GM18498 (cell line): ENCODE measurements around the gene KRT75.
"Not testable (repeated sequence)": the region's sequence is repeated elsewhere in the genome, so short reads cannot be mapped to it uniquely, and the experiment has no call there.

ENCODE experiments used
- ATAC-seq: cut with Tn5 transposase; IDR thresholded peaks from one replicate; pipeline ENCODE4 v1.9.1; 2021; ENCODE audit warnings: mild to moderate bottlenecking, moderate library complexity; ENCODE audit not compliant: unreplicated experiment

KRT75 gene

GRCh38 chr12:52434081-52434733 lies at the start of gene KRT75:
KRT75 (minus strand) TSS chr12:52434371; CDS start chr12:52434304, 67 bp downstream.
- ATAC-seq = no peak

GRCh38 chr12:52480073-52480472 lies 45.9 kb upstream of the KRT75 start:
- ATAC-seq = no peak

GRCh38 chr12:52477651-52478050 lies 43.5 kb upstream of the KRT75 start:
- ATAC-seq = no peak

GRCh38 chr12:52474212-52474611 lies 40.0 kb upstream of the KRT75 start:
- ATAC-seq = no peak

GRCh38 chr12:52473768-52474167 lies 39.6 kb upstream of the KRT75 start, which contains the start of gene KRT6C:
KRT6C (minus strand) TSS chr12:52473805; CDS start chr12:52473737, 68 bp downstream.
- no peak for ATAC-seq

- no peak for ATAC-seq
Measured at GRCh38 chr12:52469853-52470252, 35.7 kb upstream of the KRT75 start.

GRCh38 chr12:52464897-52465296 lies 30.7 kb upstream of the KRT75 start:
- ATAC-seq = no peak

GRCh38 chr12:52461693-52462092 lies 27.5 kb upstream of the KRT75 start:
- ATAC-seq = no peak

GRCh38 chr12:52458861-52459260 lies 24.7 kb upstream of the KRT75 start:
- ATAC-seq = no peak

GRCh38 chr12:52455821-52456220 lies 21.6 kb upstream of the KRT75 start:
- ATAC-seq = no peak

GRCh38 chr12:52454411-52455201 lies 20.4 kb upstream of the KRT75 start:
- no peak for ATAC-seq

GRCh38 chr12:52452101-52452500 lies 17.9 kb upstream of the KRT75 start, which contains the start of gene KRT6B:
KRT6B (minus strand) TSS chr12:52452146; CDS start chr12:52452078, 68 bp downstream.
- ATAC-seq = no peak

GRCh38 chr12:52448228-52448627 lies 14.1 kb upstream of the KRT75 start:
- no peak for ATAC-seq

- not testable (repeated sequence) for ATAC-seq
Measured at GRCh38 chr12:52447196-52447595, 13.0 kb upstream of the KRT75 start.

- no peak for ATAC-seq
Measured at GRCh38 chr12:52446367-52447045, 12.3 kb upstream of the KRT75 start.

GRCh38 chr12:52445876-52446275 lies 11.7 kb upstream of the KRT75 start:
- ATAC-seq = no peak

GRCh38 chr12:52444647-52445595 lies 10.8 kb upstream of the KRT75 start:
- ATAC-seq = no peak

GRCh38 chr12:52443966-52444365 lies 9.8 kb upstream of the KRT75 start:
- no peak for ATAC-seq

GRCh38 chr12:52442600-52443061 lies 8.5 kb upstream of the KRT75 start:
- no peak for ATAC-seq

GRCh38 chr12:52441320-52441911 lies 7.2 kb upstream of the KRT75 start:
- no peak for ATAC-seq
